ENCODE measurements around the gene PLA2G15.

- TF ChIP-seq CTCF (IDR thresholded peaks at IDR 0.05) (no peak), POLR2A (IDR thresholded peaks at IDR 0.05) (no peak)
Measured at GRCh38 chr16:68299571-68300453, 54.6 kb downstream of the PLA2G15 start.
